Lung (tissue), 12 donors: Measurements from ENCODE around the gene SAYSD1. TPM values are rescaled to one million over a fixed set of nuclear protein-coding genes. Genes with fewer than 3 reads are reported as not detected.

Source experiments
- ATAC-seq: fragments of 200-7000 bp; cut with Tn5 transposase; one replicate; pipeline ENCODE4 v1.9.1; 2020; ENCODE audit warnings: moderate number of reproducible peaks; ENCODE audit not compliant: insufficient read depth, low FRiP score
- DNase-seq, 3 donors: peaks; one replicate each; pipeline ENCODE4 v3.0.0-alpha.2; 2013 to 2017
- H3K27ac ChIP-seq, 2 donors: one replicate each; pipeline ENCODE4 v1.5.1; 2013; ENCODE audit warnings: mild to moderate bottlenecking in 2 of 2, moderate library complexity in 2 of 2, control low read depth in 1 of 2, inconsistent platforms in 1 of 2, low read depth in 1 of 2, low read length in 1 of 2
- H3K27me3 ChIP-seq, 3 donors: one replicate each; pipeline ENCODE4 v1.5.1; 2013; ENCODE audit warnings: low read length in 2 of 3; ENCODE audit not compliant: control insufficient read depth in 3 of 3, insufficient read depth in 3 of 3
- H3K36me3 ChIP-seq, 4 donors: one replicate each; pipeline ENCODE4 v1.5.1; 2013; ENCODE audit warnings: low read length in 4 of 4, mild to moderate bottlenecking in 1 of 4, moderate library complexity in 1 of 4; ENCODE audit not compliant: control insufficient read depth in 4 of 4, insufficient read depth in 4 of 4
- H3K4me1 ChIP-seq, 5 donors: one replicate each; pipeline ENCODE4 v1.5.1; 2013; ENCODE audit warnings: low read length in 5 of 5, mild to moderate bottlenecking in 2 of 5, moderate library complexity in 1 of 5; ENCODE audit not compliant: control insufficient read depth in 5 of 5, insufficient read depth in 5 of 5
- H3K4me3 ChIP-seq: one replicate; pipeline ENCODE4 v1.5.1; 2013; ENCODE audit warnings: mild to moderate bottlenecking, control low read depth, moderate library complexity
- H3K9ac ChIP-seq, 2 donors: one replicate each; pipeline ENCODE4 v1.5.1; 2013; ENCODE audit warnings: low read length in 2 of 2, control low read depth in 1 of 2; ENCODE audit not compliant: insufficient read depth in 1 of 2
- H3K9me3 ChIP-seq, 4 donors: one replicate each; pipeline ENCODE4 v1.5.1; 2013; ENCODE audit warnings: low read length in 3 of 4, mild to moderate bottlenecking in 1 of 4, moderate library complexity in 1 of 4; ENCODE audit not compliant: control insufficient read depth in 4 of 4, insufficient read depth in 3 of 4
- CTCF ChIP-seq: IDR thresholded peaks from 2 replicates; pipeline ENCODE4 v1.5.1; 2012; ENCODE audit warnings: mild to moderate bottlenecking; ENCODE audit errors: control extremely low read depth, extremely low read depth
- WGBS, 2 donors: extraction: QIAGEN DNeasy Blood & Tissue Kit; methylation state at CpG; one replicate each; pipeline ENCODE4 v1.1.7; 2013; 5-methylcytosine and 5-hydroxymethylcytosine counted together
- polyA plus RNA-seq, 2 donors: library from polyadenylated mRNA; stranded (reverse); fragments of 200-250 nt; gene quantifications; one replicate each; pipeline ENCODE4 v1.2.1, GENCODE V29; 2013
- total RNA-seq, 2 donors: library from RNA; depleted of rRNA in 1 of 2; stranded (reverse); fragments of >200 nt in 1 of 2; gene quantifications; one replicate each; pipeline ENCODE4 v1.2.1, GENCODE V29; 2014 to 2021
- donor health status: control.
- donor health status: control.
- donor health status: Bipolar disorder and iron deficiency.
- donor health status: healthy.
- donor health status: DM: yes; HTN: yes; CAD: no.

The SAYSD1 gene
- total and polyA plus RNA-seq, 4 donors = 9.8 to 17.8 (median 16.5) TPM

DNA sequence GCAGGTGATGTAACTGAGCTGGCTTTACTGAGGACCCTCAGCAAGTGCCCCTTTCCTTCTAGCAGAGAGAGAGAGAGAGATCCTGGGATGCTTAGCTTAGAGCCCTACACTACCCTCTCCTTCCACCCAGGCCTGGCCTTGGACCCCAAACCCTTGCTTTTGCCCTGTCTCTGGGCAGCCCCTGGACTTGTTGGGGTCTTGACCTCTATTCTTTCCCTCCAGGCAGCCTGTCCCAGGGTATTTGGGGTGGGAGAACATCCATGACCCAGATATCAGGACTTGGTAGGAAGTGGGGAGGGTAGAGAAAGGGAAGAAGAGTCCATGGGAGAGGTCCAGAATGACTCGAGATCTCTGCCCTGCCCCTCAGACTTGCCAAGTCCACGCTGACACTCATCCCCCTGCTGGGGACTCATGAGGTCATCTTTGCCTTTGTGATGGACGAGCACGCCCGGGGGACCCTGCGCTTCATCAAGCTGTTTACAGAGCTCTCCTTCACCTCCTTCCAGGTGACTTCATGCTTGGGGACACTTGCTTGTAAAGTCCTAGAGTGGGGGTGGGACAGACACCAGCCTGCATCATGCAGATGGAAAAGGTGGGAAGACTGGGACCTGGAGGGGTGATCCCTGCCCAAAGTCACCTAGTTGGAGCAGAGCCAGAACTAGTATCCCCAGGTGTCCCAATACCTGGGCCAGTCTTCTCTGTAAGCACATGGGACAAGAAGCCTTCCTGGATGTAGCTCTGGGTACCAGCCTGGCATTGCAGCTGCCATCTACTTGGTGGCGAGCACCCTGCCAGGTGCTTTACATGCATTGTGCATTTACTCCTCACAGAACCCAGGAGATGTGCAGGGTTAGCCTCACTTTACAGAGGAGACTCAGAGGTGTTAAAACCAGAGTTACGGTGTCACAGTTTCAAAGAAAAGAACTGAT is 35.5 kb downstream of the SAYSD1 start:
- peaks cover 0 to 2% (median 0%) of the 10 kb centered on the region in 5 donors for H3K4me1 ChIP-seq
- no peaks in the 10 kb centered on the region for H3K9me3 ChIP-seq
- H3K9ac ChIP-seq = no peak overlapping the region
- no peak overlapping the region for H3K4me3 ChIP-seq
- no peak overlapping the region for H3K27ac ChIP-seq
- no peak for TF ChIP-seq CTCF
- ATAC-seq (no peak), DNase-seq (no peak)
- H3K36me3 ChIP-seq = no peaks in the 10 kb centered on the region
- WGBS, 2 donors = 83 to 86% methylated on average over 8 of the region's 8 CpGs
- no peaks in the 10 kb centered on the region for H3K27me3 ChIP-seq

- Histone ChIP-seq H3K4me3 (no peak overlapping the region), H3K4me1 (no peaks in the 10 kb centered on the region), H3K9ac (no peak overlapping the region), H3K9me3 (no peaks in the 10 kb centered on the region), H3K27ac (no peak overlapping the region), H3K36me3 (no peaks in the 10 kb centered on the region), H3K27me3 (no peaks in the 10 kb centered on the region)
- DNase-seq = no peak
- no peak for ATAC-seq
- no peak for TF ChIP-seq CTCF
- 81 to 93% methylated on average over 3 of the region's 3 CpGs for WGBS, 2 donors
Observed at GRCh38 chr6:39078695-39079094, 36.3 kb downstream of the SAYSD1 start.

DNA sequence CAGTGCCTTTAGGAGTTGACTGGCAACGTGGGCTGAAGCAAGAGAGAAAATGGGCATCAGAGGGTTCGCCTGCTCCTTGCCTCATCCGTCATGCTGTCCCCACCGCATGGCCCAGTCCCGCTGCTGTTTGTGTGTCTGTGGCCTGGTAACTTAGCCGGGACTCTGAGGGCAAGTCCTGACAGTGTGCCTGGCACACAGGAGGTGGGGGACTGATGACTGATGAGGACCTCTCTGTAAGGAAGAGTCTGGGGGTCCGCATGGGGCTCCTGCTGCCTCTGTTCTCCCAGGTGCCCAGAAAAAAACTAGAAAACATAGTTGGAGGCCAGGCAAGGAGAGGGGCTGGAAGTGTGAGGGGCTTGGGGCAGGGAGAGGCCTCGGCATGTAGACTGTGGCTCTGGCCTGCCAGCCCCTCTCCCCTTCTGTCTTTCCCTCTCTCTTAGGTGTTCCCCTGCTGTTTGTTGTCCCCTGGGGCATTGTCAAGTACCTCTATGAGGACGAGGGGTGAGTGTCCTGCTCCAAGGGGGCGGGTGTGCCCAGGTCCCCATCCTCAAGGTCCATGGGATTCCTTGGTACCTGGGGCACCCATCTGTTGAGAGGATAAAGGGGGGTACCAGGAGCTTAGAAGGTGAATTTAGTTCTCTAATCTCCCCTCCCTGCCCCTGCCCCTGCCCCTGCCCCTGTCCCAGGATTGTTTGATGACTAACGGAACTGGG is 36.9 kb downstream of the SAYSD1 start:
- Histone ChIP-seq H3K27me3 (no peaks in the 10 kb centered on the region), H3K36me3 (no peaks in the 10 kb centered on the region), H3K9ac (no peak overlapping the region), H3K9me3 (no peaks in the 10 kb centered on the region), H3K27ac (no peak overlapping the region), H3K4me3 (no peak overlapping the region), H3K4me1 (no peaks in the 10 kb centered on the region)
- peak in 1 of 3 donors; percentile 9 for DNase-seq
- no peak for ATAC-seq
- 88 to 89% methylated on average over 11 of the region's 11 CpGs for WGBS, 2 donors
- TF ChIP-seq CTCF = no peak
